ENCODE measurements around the gene SNTB2. TPM values are rescaled to one million over a fixed set of nuclear protein-coding genes. Genes with fewer than 3 reads are reported as not detected.
A peak's percentile ranks its signal among the peaks of the same experiment; 100 is the strongest.
"Not testable (repeated sequence)": the region's sequence is repeated elsewhere in the genome, so short reads cannot be mapped to it uniquely, and the experiment has no call there.

Gene SNTB2
- total RNA-seq, 4 donors from 2014 or later = 32.5 to 60.4 (median 51.8) TPM

- intact Hi-C loops (cut with DNase I; ENCODE audit: low total_unique reads) = no loop called here
- TF ChIP-seq POLR2A (IDR thresholded peaks at IDR 0.05) (no peak), CTCF (IDR thresholded peaks at IDR 0.05) (no peak)
- no peak overlapping the region for H3K4me3 ChIP-seq (ENCODE audit: low read depth, poor library complexity, severe bottlenecking)
- no peak for DNase-seq (ENCODE audit: low spot score in 2 of 2)
- 43 to 64% methylated on average over 4 of the region's 4 CpGs for WGBS, 2 donors
Observed at GRCh38 chr16:69241926-69242325, 55.0 kb downstream of the SNTB2 start.

- TF ChIP-seq POLR2A (IDR thresholded peaks at IDR 0.05) (no peak), CTCF (IDR thresholded peaks at IDR 0.05) (no peak)
- DNase-seq (ENCODE audit: low spot score in 2 of 2) = no peak
- intact Hi-C loops (cut with DNase I; ENCODE audit: low total_unique reads) = no loop called here
- no peak overlapping the region for H3K4me3 ChIP-seq (ENCODE audit: low read depth, poor library complexity, severe bottlenecking)
- 62 to 66% methylated on average over 2 of the region's 2 CpGs for WGBS, 2 donors
Observed at GRCh38 chr16:69243479-69243878, 56.5 kb downstream of the SNTB2 start.

- 39 to 58% methylated on average over 1 of the region's 1 CpG for WGBS, 2 donors
Observed at GRCh38 chr16:69244336-69244735, 57.4 kb downstream of the SNTB2 start.

GRCh38 chr16:69250081-69250480 lies 63.1 kb downstream of the SNTB2 start:
- no peak overlapping the region for H3K4me3 ChIP-seq (ENCODE audit: low read depth, poor library complexity, severe bottlenecking)
- DNase-seq (ENCODE audit: low spot score in 2 of 2) = no peak
- TF ChIP-seq POLR2A (IDR thresholded peaks at IDR 0.05) (no peak), CTCF (IDR thresholded peaks at IDR 0.05) (no peak)
- intact Hi-C loops (cut with DNase I; ENCODE audit: low total_unique reads) = no loop called here
- WGBS, 2 donors = 85 to 87% methylated on average over 3 of the region's 3 CpGs

More at GRCh38 chr16:69244336-69244735, 57.4 kb downstream of the SNTB2 start:
- no peak overlapping the region for H3K4me3 ChIP-seq (ENCODE audit: low read depth, poor library complexity, severe bottlenecking)
- intact Hi-C loops (cut with DNase I; ENCODE audit: low total_unique reads) = no loop called here
- TF ChIP-seq POLR2A (IDR thresholded peaks at IDR 0.05) (no peak), CTCF (IDR thresholded peaks at IDR 0.05) (no peak)
- DNase-seq (ENCODE audit: low spot score in 2 of 2) = no peak

- peak in 1 of 2 donors; percentile 24 for DNase-seq (ENCODE audit: low spot score in 2 of 2)
- intact Hi-C loops (cut with DNase I; ENCODE audit: low total_unique reads) = no loop called here
- no peak overlapping the region for H3K4me3 ChIP-seq (ENCODE audit: low read depth, poor library complexity, severe bottlenecking)
- 27 to 39% methylated on average over 5 of the region's 5 CpGs for WGBS, 2 donors
- TF ChIP-seq POLR2A (IDR thresholded peaks at IDR 0.05) (no peak), CTCF (IDR thresholded peaks at IDR 0.05) (no peak)
Observed at GRCh38 chr16:69253870-69254341, 66.9 kb downstream of the SNTB2 start.

GRCh38 chr16:69259428-69259764 lies 72.4 kb downstream of the SNTB2 start:
- 83 to 84% methylated on average over 9 of the region's 9 CpGs for WGBS, 2 donors

More at GRCh38 chr16:69259428-69259764, 72.4 kb downstream of the SNTB2 start:
- H3K4me3 ChIP-seq (ENCODE audit: low read depth, poor library complexity, severe bottlenecking); DNase-seq (ENCODE audit: low spot score in 2 of 2); intact Hi-C loops (cut with DNase I; ENCODE audit: low total_unique reads): not testable (repeated sequence)
